Measurements from ENCODE around the gene NPEPPS.
A peak's percentile ranks its signal among the peaks of the same experiment; 100 is the strongest.
"Not testable (repeated sequence)": the region's sequence is repeated elsewhere in the genome, so short reads cannot be mapped to it uniquely, and the experiment has no call there.

The NPEPPS gene

DNA sequence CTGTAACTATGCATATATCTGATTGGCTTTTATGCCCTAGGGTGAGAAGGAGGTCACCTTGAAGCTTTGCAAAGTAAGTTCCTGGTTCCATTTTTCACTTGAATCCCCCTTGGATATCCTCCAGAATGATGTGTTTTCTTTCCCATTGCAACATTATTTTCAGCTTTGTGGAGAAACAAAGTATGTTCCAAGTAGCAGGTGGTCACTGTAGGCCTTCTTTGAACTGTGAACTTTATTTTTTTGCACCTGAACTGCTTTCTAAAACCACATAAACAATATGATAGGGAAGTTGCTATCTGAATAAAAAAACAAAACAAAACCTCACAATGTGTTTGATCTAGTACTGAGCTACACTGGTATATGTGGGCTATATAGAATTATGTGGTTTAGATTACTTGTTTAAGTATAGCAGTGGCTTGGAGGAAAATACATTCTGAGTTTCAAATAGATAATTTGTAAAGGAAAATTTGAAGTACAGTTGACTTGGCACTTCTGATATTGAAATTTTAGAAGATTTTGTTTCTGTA, 29.7 kb downstream of the NPEPPS start:
- peak; percentile 76 for FAIRE-seq
- not testable (repeated sequence) for DNase-seq (ENCODE audit: insufficient read length, low spot score)

DNA sequence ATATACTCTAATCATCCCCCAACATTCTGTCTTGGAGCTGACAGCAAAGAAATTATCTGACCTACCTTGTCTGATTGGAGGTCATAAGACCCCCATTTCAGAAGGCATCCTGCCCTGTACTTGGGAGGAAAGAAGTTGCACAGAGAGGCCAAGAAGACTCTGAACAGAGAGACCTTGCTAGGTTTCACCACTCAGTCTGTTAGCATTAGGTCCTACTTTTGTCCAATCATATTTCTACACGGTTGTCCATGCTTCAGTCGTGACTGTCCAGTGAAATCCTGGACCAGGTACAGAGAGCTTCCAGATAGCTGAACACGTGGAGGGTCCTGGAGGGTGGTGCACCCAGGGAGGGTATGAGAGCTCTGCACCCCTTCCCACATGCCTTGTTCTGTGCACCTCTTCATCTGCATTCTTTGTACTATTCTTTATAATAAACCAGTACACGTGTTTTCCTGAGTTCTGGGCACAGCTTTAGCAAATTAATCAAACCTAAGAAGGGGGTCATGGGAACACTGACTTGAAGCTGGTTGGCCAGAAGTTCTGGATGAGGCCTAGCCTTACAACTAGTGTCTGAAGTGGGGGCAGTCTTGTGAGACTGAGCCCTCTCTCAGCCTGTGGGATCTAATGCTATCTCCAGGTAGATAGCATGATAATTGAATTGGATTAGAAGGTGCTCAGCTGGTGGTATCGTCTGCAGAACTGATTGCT, 30.9 kb downstream of the NPEPPS start:
- DNase-seq (ENCODE audit: insufficient read length, low spot score); FAIRE-seq: not testable (repeated sequence)

DNA sequence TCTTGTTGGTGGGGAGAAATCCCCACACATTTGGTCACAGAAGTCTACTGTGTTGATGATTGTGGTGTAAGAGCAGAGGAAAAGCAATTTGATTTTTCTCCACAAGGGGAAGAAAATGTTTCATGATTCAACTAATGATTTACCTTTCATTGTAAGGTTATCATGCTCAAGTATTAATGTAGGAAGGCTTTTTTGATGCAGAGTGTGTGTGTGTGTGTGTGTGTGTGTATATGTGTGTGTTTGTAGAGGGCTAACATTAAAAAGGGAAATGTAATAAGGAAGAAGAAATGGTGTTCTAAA, 31.4 kb downstream of the NPEPPS start:
- FAIRE-seq: peak; percentile 93
- not testable (repeated sequence) for DNase-seq (ENCODE audit: insufficient read length, low spot score)

DNA sequence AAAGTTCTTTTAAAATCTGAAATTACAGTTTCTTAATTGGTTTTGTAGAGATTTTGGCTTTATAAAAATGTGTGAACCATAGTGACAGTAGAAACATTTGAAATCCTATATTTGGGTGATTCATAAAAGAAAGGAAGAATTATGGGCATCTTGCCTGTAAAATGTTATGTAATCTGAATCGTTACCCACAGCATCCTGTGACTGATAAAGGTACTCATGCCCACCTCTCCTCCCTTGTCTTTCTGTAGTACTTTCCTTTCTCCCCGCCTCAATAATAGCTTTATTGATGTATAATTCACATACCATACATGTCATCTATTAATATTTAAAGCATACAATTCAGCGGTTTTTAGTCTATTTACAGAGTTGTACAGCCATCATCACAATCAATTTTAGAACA, 36.4 kb downstream of the NPEPPS start:
- FAIRE-seq; DNase-seq (ENCODE audit: insufficient read length, low spot score): not testable (repeated sequence)

DNA sequence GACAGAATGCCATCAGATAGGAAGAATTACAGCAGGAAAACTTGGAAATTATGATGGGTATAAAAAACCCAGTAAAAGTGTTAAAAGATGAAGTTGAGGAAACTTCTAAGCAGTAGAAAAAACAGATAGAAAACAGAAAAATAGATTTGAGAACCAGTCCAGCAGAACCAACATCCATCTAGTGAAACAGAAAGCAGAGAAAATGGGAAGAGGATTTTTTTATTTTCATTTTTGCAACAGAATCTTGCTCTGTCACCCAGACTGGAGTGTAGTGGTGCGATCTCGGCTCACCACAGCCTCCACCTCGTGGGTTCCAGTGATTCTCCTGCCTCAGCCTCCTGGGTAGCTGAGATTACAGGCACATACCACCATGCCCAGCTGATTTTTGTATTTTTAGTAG, 41.7 kb downstream of the NPEPPS start:
- DNase-seq (ENCODE audit: insufficient read length, low spot score); FAIRE-seq: not testable (repeated sequence)

DNA sequence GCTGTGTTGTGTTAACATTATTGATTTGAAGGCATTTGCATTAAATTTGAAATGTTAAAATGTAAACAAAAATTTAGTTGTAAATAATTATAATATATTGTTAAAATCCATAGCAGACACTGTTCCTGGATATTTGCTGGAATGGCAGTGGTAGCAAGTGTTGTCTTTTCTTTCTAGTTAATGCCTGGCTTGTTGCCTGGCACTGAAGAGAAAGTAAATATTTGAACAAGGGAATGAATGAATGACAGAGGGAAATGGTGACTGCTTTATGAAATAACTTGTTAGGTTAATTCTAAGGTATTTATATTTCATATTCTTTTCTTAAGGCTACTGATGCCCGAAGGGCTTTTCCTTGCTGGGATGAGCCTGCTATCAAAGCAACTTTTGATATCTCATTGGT, 51.5 kb downstream of the NPEPPS start:
- not testable (repeated sequence) for DNase-seq (ENCODE audit: insufficient read length, low spot score)
- peak; percentile 92 for FAIRE-seq

DNA sequence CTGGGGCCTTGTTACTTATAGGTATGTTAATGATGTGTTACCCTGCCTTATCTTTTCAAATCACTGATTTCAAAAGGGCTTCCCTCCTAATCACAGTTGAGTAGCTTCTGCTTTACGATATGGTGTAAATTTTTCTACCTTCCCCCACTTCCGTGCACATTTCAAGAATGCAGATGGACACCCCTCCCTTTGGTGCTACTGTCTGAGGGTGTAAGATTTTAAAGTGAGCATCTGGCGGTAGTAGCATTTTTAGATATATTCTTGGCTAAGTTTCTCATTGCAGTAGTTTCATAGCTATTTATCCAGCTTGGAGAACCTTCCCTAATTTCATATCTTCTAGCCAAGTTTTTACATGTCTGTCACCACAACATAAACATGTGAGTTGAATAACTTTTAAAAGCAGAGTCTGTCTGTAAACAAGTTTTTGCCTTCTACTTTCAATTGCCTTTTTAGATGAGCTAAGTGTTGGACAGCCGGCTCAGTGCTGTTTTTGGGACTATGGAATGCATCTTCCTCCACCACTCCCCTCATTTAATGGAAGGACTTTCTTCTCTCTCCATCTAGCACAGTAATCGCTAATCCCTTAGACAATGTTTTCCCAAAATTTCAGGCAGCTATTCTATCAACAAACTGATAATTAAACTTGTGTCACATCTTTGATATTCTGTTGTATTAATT, 55.6 kb downstream of the NPEPPS start:
- peak; percentile 86 for FAIRE-seq
- not testable (repeated sequence) for DNase-seq (ENCODE audit: insufficient read length, low spot score)

DNA sequence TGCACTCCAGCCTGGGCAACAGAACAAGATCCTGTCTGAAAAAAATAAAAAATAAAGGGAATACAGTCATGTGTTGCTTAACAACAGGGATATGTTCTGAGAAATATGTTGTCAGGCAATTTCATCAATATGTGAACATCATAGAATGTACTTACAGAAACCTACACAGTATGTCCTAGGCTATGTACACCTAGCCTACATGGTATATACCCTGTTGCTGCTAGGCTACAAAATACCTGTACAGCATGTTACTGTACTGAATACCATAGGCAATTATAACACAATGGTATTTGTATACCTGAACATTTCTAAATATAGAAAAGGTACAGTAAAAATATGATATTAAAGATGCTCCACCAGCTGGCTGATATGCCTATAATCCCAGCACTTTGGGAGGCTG, 62.6 kb downstream of the NPEPPS start:
- DNase-seq (ENCODE audit: insufficient read length, low spot score); FAIRE-seq: not testable (repeated sequence)

DNA sequence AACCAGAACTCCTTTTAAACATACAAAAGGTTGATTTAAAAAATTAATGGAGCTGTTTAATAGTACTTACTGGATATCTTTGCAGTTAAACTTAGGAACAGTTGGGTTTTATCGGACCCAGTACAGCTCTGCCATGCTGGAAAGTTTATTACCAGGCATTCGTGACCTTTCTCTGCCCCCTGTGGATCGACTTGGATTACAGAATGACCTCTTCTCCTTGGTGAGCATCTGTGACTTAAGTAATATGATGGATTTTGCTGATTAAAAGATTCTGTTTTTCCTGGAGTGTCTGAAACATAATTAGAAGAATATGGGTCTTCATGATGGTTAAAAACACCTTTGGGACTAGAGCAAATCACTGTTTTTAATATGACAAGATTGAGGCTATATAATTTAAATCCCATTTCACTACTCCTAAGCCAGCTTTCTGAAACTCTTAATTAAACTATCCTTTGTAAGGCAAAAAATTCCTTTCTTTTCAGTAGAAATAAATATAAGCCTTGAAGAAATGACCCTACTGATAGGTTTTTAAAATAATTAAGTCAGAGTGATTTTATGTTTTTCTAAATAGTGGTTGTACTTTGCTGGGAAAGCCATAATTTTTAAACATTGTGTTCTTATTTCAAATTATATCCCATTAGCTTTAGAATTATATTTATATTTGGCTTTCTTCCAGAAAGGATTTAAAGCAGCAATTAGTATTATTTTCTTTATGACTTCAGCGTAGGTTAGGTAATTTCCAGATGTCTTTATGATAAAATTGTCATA, 73.1 kb downstream of the NPEPPS start:
- no peak for FAIRE-seq
- no peak for DNase-seq (ENCODE audit: insufficient read length, low spot score)

DNA sequence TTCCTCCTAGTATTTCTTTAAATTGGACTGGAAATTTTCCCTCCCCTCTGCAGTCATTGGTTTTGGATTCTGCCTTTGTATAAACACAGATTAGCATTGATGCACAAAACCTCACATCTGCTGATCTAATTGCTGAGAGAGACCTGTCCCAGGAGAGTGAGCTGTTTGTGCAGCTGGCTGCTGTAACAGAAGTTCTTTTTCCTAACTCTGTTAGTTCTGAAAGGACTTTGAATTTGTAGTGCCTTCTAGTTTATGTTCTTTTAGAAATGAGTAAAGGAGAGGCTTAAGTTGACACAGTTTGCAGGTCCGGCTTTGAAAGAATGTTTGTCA, 73.7 kb downstream of the NPEPPS start:
- no peak for DNase-seq (ENCODE audit: insufficient read length, low spot score)
- FAIRE-seq: no peak

DNA sequence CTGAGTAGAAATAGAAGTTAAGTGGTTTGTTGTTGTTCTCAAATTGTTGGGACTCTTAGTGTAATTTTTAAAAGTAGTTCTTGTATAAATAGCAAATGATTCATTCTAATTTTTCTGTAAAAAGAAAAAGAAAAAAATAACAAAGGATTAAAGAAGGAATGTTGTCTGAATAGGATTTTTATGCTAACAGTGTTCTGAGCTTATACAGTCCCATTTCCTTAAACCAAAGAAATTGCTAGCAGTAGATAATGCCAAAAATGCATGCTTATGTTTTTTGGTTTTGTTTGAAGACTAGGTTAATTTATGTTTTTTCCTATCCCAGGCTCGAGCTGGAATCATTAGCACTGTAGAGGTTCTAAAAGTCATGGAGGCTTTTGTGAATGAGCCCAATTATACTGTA, 74.1 kb downstream of the NPEPPS start:
- DNase-seq (ENCODE audit: insufficient read length, low spot score): no peak
- no peak for FAIRE-seq

DNA sequence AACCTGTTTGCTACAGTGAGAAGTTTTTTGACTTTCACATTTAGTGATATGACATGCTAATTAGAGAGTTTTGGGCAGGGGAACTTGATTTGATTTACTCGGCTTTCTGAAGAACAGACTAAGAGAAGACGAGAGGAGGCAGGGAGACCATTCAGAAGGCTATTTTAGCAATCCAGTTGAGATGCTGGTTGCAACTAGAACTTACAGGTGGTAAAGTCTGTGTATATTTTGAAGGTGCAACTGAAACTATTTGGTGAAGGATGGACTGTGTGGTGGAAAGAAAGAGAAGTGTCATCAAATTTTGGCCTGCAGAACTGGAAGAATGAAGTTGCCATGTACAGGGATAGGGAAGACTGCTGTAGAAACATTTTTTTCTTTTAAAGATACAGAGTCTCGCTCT, 76.6 kb downstream of the NPEPPS start:
- FAIRE-seq: peak; percentile 8
- no peak for DNase-seq (ENCODE audit: insufficient read length, low spot score)

DNA sequence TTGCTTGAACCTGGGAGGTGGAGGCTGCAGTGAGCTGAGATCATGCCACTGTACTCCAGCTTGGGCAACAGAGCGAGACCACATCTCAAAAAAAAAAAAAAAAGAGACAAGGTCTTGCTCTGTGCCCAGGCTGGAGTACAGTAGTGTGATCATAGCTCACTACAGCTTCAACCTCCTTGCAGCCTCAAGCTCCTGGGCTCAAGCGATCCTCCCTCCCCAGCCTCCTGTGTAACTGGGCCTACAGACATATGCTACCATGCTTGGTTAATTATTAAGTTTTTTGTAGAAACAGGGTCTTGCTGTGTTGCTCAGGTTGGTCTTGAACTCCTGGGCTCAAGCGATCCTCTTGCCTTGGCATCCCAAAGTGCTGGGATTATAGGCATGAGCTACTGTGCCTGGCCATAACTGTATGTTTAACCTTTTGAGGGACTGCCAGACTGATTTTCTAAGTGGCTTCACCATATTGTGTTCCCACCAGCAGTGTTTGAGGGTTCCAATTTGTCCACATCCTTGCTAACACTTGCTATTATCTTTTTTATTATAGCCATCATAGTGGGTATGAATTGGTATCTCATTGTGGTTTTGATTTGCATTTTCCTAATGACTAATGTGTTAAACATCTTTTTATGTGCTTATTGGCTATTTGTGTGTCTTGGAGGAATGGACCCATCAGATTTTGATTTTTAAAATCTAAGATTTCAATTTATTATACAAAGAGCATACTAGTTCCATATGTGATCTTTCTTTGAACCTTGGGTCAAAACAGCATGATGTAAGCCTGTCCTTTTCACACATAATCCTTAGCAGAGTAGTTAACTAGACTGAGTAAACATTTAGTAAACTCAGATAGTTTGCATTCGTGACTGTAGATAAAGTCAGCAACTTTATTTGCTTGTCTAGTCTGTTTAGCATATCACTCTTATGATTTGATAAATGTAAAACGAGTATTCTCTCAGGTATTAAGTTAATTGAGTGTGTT, 80.8 kb downstream of the NPEPPS start:
- FAIRE-seq (no peak), DNase-seq (ENCODE audit: insufficient read length, low spot score) (no peak)

DNA sequence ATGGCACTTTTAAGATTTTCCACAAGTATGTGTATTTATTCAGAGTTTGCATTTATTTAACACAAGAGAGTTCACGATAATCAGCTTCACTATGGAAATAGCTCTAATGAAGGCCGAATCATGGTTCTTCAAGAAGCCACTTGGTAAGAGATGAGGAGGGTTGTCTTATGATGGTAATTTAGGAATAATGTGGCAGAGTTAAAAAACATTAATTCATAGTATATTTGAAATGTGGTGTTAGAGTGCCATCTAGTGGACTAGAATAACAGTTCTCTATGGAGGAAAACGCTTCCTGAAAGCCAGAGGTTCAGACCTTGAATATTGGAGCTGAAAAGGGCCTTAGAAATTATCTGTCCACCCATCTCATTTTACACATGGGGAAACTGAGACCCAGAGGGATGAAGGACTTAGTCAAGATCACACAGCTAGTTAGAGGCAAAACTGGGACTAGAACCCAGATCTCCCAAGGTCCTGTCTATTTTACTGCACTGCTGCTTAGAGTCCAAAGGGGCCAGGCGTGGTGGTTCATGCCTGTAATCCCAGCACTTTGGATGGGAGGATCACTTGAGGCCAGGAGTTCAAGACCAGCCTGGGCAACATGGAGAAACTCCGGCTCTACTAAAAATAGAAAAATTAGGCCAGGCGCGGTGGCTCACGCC, 85.0 kb downstream of the NPEPPS start:
- peak; percentile 81 for FAIRE-seq
- peak; percentile 21 for DNase-seq (ENCODE audit: insufficient read length, low spot score)

DNA sequence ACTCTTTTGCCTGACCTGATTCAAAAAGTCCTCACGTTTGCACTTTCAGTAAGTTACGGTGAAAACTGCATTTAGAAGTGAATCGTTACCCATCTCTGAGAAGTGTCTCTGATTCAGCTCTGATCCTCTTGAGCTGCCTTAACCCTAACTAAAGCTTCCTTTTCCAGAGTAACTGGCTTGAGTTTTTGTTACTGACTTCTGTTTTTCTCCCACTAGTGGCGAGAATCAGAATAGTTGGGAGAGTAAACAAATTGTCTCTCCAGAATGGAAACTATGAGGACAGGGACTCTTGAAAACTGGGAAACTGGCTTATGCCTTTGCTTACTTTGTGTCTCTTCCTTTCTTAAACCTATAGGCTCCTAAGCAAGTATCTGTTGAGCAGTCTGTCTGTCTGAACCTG, 87.5 kb downstream of the NPEPPS start:
- no peak for FAIRE-seq
- DNase-seq (ENCODE audit: insufficient read length, low spot score): no peak

DNA sequence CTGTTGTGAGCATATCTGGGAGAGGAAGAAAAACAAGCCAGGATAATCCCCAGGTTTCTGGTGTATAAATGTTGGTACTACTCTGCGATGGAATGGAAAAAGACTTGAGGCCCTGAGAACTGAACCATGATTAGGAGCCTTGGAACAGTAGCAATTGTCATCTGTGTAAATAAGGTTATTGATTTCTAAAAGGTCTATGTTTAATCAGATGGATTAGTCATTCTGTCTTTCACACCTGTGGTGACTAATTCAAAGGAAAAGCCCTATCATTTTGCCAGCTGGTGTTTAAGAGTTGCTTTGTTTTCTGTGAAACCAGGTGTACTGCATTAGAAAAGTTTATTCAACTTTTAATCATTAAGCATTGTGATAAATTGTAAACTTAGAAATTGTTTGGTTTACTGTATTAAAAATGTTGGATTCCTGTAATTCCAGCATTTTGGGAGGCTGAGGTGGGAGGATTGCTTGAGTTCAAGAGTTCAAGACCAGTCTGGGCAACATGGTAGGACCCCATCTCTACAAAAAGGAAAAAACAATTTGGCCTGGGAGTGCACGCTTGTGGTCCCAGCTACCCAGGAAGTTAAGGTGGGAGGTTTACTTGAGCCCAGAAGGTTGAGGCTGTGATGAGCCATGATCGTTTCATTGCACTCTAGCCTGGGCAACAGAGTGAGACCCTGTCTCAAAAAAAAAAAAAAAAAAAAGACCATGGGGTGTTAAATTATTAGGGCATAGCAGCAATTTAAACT, 89.8 kb downstream of the NPEPPS start:
- no peak for DNase-seq (ENCODE audit: insufficient read length, low spot score)
- FAIRE-seq: no peak

DNA sequence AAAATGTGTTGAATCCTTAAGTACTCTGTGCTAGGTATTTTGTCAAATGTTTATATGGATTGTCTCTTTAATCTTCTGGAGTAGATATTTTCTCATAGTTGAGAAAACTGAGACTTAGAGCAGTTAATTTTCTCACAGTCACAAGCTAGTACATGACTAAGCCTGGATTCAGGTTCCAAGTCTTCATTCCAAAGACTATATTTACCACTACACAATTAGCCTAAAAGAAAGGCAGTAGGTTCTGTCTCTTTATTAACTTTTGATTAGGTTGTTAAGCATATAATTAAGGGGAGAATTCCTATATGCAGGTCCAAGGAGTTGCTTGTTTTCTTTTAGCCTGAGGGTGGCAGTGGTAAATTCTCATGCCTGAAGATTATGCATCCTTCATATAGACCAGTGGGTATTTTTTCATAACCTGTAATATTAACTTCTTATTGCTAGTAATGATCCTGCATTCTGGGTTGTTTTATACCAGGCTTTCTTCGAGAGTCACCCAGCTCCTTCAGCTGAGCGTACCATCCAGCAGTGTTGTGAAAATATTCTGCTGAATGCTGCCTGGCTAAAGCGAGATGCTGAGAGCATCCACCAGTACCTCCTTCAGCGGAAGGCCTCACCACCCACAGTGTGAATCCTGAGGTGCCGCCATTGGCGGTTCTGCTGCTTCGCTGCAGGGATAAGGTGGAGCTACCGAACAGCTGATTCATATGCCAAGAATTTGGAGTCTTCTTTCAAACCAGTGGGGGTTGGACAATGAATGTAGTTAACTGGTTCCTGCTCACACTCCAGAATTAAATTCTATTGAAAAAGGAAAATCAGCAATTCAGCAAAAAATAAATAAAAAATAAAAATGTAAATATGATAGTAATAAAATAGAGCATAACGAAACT, 90.6 kb downstream of the NPEPPS start:
- DNase-seq (ENCODE audit: insufficient read length, low spot score): no peak
- no peak for FAIRE-seq

DNA sequence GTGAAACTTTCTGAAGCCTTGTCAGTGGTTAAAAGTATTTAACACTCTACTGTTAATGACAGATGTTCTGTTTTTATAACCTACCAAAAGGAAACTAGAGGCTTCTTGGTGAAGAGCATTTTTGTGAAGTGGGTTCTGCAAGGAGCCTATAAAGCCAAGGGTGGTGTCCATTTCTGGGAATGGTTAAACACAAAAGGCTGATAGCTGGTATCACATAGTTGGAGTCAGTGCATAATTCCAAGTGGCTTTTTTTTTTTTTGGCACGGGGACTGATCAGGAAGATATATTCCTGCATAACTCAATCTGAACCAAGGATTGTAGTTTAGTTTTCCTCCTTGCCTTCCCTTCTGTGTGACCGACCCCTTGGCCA, 91.3 kb downstream of the NPEPPS start:
- DNase-seq (ENCODE audit: insufficient read length, low spot score): no peak
- FAIRE-seq: no peak

DNA sequence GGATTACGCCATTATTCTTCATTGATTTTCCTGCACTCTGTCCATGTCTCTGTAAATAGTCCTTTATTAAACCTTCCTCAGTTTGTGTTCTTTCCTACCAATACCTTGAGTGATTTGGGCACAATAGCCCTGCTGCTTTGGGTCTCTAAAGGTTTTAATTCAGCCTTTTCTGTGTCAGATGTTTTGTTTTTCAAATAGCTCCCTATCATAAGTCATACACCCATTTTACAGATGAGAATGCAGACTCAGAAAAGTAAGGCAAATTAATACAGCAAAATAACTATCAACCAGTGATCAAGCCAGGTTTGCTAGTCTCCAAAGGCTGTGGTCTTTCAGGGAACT, 93.8 kb downstream of the NPEPPS start:
- FAIRE-seq: no peak
- no peak for DNase-seq (ENCODE audit: insufficient read length, low spot score)
